Endodermal cell (in vitro differentiated cells): ENCODE results near the gene TDRD5. TPM values are rescaled to one million over a fixed set of nuclear protein-coding genes. Genes with fewer than 3 reads are reported as not detected.

Experiments
- DNase-seq: peaks from one replicate; pipeline ENCODE4 v3.0.0-alpha.2; 2017
- H3K27ac ChIP-seq: 2 replicates; pipeline ENCODE4 v1.5.1; 2013; ENCODE audit warnings: mild to moderate bottlenecking, low read depth, low read length, moderate library complexity
- H3K27me3 ChIP-seq: 2 replicates; pipeline ENCODE4 v1.6.1; 2013; ENCODE audit warnings: mild to moderate bottlenecking, low read length, moderate library complexity; ENCODE audit not compliant: insufficient read depth, control insufficient read depth, poor library complexity, severe bottlenecking
- H3K36me3 ChIP-seq: 2 replicates; pipeline ENCODE4 v1.7.0; 2013; ENCODE audit warnings: mild to moderate bottlenecking, low read length, moderate library complexity; ENCODE audit not compliant: control insufficient read depth, insufficient read depth
- H3K4me1 ChIP-seq: one replicate; pipeline ENCODE4 v1.7.0; 2013; ENCODE audit warnings: low read length; ENCODE audit not compliant: control insufficient read depth, insufficient read depth
- H3K4me3 ChIP-seq: 2 replicates; pipeline ENCODE4 v1.5.1; 2013; ENCODE audit warnings: mild to moderate bottlenecking, low read length, moderate library complexity
- H3K9ac ChIP-seq: 2 replicates; pipeline ENCODE4 v1.6.1; 2013; ENCODE audit warnings: mild to moderate bottlenecking, low read length, moderate library complexity; ENCODE audit not compliant: poor library complexity, severe bottlenecking; ENCODE audit errors: extremely low read depth
- H3K9me3 ChIP-seq: 2 replicates; pipeline ENCODE4 v1.6.1; 2013; ENCODE audit warnings: mild to moderate bottlenecking, low read length, moderate library complexity; ENCODE audit not compliant: control insufficient read depth
- H3K27ac Mint-ChIP-seq: 2 replicates; pipeline ENCODE4 v1.8.0; 2020; ENCODE audit warnings: mixed read lengths
- H3K27me3 Mint-ChIP-seq: 2 replicates; pipeline ENCODE4 v1.8.0; 2021; ENCODE audit warnings: mild to moderate bottlenecking, mixed read lengths; ENCODE audit not compliant: insufficient read depth
- H3K36me3 Mint-ChIP-seq: 2 replicates; pipeline ENCODE4 v1.8.0; 2020; ENCODE audit warnings: low read depth, mixed read lengths
- H3K4me1 Mint-ChIP-seq: 2 replicates; pipeline ENCODE4 v1.8.0; 2020; ENCODE audit warnings: mixed read lengths
- H3K4me3 Mint-ChIP-seq: 2 replicates; pipeline ENCODE4 v1.8.0; 2020; ENCODE audit warnings: mild to moderate bottlenecking, moderate library complexity, mixed read lengths
- H3K9me3 Mint-ChIP-seq: 2 replicates; pipeline ENCODE4 v1.8.0; 2020; ENCODE audit warnings: mild to moderate bottlenecking, mixed read lengths
- WGBS, 2 experiments: methylation state at CpG; one replicate each; pipeline versions ENCODE4 v1.1.5 to v1.1.7; 2013; ENCODE audit warnings: missing lambda C conversion rate in 2 of 2, mixed read lengths in 1 of 2; ENCODE audit not compliant: insufficient coverage in 1 of 2, insufficient read length in 1 of 2; 5-methylcytosine and 5-hydroxymethylcytosine counted together
- total RNA-seq, 2 donors: library from RNA; stranded (reverse); fragmentation: NEBNext Ultra II Directional in 1 of 2; extraction: Animal tissue kit (Norgen Biotek cat#: 25700) in 1 of 2; gene quantifications; 2 replicates in 1 of 2; 3 replicates in 1 of 2; pipeline ENCODE4 v1.2.1, GENCODE V29; 2021
- TF ChIP-seq, protein P1 (sequence below): fragments of 200-600 bp; sonication (generic); conservative IDR thresholded peaks from 2 replicates; pipeline ENCODE4 v1.5.0; 2021; ENCODE audit warnings: antibody characterized with exemption, mild to moderate bottlenecking

Gene TDRD5
- total RNA-seq, 2 donors from 2014 or later: 0.18 to 0.64 TPM

DNA sequence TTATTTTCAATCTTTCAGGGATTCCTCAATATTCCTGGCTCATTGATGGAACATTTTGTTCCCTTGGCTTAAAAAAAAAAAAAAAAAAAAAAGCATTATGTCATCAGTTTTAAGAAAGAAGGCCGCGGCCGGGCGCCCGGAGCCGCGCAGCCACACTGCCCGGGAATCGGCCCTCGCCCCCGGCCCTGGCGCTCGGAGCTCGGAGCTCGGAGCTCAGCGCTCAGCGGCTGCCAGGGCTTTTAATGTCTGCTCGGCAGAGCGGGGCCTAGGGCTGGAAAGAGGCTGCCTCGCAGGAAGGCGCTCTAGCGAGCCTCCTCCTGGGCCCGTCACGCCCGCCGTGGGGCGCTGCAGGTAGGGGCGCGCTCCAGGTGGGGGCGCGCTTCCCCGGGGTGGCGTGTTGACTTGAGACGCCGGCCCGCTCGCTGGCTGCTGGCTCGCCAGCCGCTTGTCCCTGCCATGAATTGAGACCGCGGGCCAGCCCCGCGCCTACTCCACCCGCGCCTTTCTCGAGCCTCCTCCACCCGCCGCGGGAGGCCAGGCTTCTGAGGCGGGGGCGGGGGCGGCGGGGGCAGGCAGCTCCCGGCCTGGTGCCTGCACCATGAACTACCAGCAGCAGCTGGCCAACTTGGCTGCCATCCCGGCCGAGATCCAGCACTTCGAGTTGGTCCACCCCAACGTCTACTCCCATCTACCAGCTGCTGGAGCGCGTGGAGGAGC is 5.4 kb upstream of the TDRD5 start:
- Mint-ChIP-seq H3K36me3 (no peaks in the 10 kb centered on the region), H3K4me1 (no peaks in the 10 kb centered on the region), H3K27me3 (peaks cover 59% of the 10 kb centered on the region), H3K4me3 (peak overlapping the region; percentile 27), H3K9me3 (no peaks in the 10 kb centered on the region), H3K27ac (no peak overlapping the region)
- WGBS, 2 experiments: 16 to 24% methylated on average over 24 to 60 of the region's 60 CpGs
- TF ChIP-seq, protein P1, sequence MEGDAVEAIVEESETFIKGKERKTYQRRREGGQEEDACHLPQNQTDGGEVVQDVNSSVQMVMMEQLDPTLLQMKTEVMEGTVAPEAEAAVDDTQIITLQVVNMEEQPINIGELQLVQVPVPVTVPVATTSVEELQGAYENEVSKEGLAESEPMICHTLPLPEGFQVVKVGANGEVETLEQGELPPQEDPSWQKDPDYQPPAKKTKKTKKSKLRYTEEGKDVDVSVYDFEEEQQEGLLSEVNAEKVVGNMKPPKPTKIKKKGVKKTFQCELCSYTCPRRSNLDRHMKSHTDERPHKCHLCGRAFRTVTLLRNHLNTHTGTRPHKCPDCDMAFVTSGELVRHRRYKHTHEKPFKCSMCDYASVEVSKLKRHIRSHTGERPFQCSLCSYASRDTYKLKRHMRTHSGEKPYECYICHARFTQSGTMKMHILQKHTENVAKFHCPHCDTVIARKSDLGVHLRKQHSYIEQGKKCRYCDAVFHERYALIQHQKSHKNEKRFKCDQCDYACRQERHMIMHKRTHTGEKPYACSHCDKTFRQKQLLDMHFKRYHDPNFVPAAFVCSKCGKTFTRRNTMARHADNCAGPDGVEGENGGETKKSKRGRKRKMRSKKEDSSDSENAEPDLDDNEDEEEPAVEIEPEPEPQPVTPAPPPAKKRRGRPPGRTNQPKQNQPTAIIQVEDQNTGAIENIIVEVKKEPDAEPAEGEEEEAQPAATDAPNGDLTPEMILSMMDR: peak; percentile 83
- H3K4me1 ChIP-seq: no peaks in the 10 kb centered on the region
- H3K9me3 ChIP-seq: no peaks in the 10 kb centered on the region
- DNase-seq: peak; percentile 89
- H3K9ac ChIP-seq: peak overlapping the region; percentile 34
- H3K36me3 ChIP-seq: no peaks in the 10 kb centered on the region
- no peak overlapping the region for H3K27ac ChIP-seq
- H3K4me3 ChIP-seq: peak overlapping the region; percentile 44
- H3K27me3 ChIP-seq: peaks cover 9% of the 10 kb centered on the region

DNA sequence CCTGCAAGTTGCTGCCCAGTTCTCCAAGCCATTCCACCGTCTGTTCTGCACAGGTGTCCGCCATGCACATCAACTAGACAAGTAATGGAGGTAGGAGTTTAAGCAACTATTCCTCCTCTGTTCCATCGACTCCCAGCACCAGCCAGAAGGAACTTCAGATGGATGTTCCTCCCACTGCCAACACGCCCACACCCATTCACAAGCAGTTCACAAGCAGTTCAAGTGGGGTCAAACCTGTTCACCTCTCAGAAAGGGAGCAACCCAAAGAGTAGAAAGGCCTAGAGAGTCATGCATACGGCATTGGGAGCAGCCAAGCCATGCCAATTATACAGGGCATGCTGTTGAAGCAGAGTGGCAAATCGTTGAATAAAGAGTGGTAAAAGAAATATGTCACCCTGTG is 4.3 kb upstream of the TDRD5 start:
- Histone ChIP-seq H3K4me1 (no peaks in the 10 kb centered on the region), H3K27ac (no peak overlapping the region), H3K36me3 (no peaks in the 10 kb centered on the region), H3K9ac (no peak overlapping the region), H3K4me3 (no peak overlapping the region), H3K9me3 (no peaks in the 10 kb centered on the region), H3K27me3 (peaks cover 9% of the 10 kb centered on the region)
- TF ChIP-seq, protein P1: no peak
- Mint-ChIP-seq H3K4me3 (no peak overlapping the region), H3K27me3 (peaks cover 70% of the 10 kb centered on the region), H3K9me3 (no peaks in the 10 kb centered on the region), H3K4me1 (no peaks in the 10 kb centered on the region), H3K27ac (no peak overlapping the region), H3K36me3 (no peaks in the 10 kb centered on the region)
- no peak for DNase-seq
- WGBS, 2 experiments: 93 to 96% methylated on average over 4 to 6 of the region's 6 CpGs

DNA sequence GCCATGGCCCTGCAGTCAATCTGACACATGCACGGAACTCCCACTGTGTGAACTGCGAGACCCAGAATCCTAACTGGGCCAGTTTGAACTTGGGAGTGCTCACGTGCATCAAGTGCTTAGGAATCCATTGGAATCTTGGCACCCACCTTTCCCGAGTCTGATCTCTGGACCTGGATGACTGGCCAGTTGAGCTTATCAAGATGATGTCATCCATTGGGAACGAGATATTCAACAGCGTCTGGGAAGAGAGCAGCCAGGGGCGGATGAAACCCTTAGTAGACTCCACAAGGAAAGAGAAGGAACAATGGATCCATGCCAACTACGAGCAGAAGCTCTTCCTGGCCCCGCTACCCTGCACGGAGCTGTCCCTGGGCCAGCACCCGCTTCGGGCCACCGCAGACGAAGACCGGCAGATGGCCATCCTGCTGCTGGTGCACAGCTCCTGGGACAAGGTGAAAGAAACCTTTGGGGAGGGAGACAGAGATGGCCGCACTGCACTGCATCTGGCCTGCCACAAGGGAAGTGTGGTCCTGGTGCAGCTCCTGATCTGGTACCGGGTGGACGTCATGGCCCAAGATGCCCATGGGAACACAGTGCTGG is 3.1 kb upstream of the TDRD5 start:
- Mint-ChIP-seq H3K27ac (no peak overlapping the region), H3K4me3 (no peak overlapping the region), H3K4me1 (no peaks in the 10 kb centered on the region), H3K36me3 (no peaks in the 10 kb centered on the region), H3K9me3 (no peaks in the 10 kb centered on the region), H3K27me3 (peaks cover 80% of the 10 kb centered on the region)
- Histone ChIP-seq H3K9me3 (no peaks in the 10 kb centered on the region), H3K4me3 (no peak overlapping the region), H3K9ac (no peak overlapping the region), H3K4me1 (no peaks in the 10 kb centered on the region), H3K27me3 (peaks cover 9% of the 10 kb centered on the region), H3K27ac (no peak overlapping the region), H3K36me3 (no peaks in the 10 kb centered on the region)
- TF ChIP-seq, protein P1: no peak
- 95 to 96% methylated on average over 14 to 18 of the region's 18 CpGs for WGBS, 2 experiments
- no peak for DNase-seq
